T-helper 1 cell (primary cell): Measurements from ENCODE around the gene SDK1.
"Not testable (repeated sequence)": the region's sequence is repeated elsewhere in the genome, so short reads cannot be mapped to it uniquely, and the experiment has no call there.

Experiments used
- DNase-seq, 5 donors: peaks; one replicate each; pipeline ENCODE4 v3.0.0-alpha.2; 2012 to 2020

SDK1 gene

DNA sequence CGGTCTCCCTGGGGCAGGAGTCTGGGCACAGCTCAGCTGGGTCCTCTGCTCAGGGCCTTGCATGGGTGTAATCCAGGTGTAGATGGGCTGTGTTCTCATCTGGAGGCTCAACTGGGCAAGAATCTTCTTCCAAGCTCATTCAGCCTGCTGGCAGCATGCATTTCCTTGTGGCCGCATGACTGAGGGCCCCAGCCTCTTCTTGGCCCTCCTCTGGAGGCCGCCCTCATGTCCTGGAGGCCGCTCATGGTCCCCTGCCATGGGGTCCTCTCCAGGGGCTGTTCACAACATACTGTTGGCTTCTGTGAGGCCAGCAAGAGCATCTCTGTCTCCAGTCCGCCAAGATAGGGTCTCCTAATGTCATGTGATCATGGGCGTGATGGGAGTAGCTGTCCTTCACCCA, 943.6 kb downstream of the SDK1 start:
- no peak for DNase-seq

DNA sequence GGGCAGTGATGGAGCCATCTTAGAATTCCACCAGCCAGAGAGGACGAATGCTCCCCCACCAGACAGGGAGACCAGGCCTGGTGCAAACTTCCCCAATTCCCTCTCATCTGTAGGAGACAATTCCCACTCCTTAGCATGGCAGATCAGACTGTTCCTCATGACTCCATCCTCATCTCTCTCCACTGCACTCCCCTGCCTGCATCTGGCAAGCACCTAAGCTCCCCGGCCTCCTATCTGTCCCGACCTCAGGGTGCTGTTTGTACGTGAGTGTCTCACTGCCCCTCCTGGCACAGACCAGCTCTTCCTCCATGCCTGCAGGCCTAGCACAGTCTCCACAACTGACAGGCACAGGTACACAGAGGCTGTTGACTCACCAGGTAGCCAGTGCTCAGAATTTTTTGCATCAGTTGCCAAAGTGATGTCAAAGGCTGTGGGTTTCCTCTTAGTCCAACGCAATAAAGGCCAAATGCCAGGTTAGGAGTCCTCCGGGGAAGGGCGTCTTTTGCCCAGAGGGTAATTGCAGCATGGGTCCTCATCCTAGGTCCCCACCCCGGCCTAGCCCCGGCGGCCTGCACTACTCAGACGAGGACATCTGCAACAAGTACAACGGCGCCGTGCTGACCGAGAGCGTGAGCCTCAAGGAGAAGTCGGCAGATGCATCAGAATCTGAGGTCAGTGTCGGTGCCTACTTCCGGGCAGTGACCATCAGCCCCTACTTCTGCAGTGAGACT, 944.2 kb downstream of the SDK1 start:
- no peak for DNase-seq

DNA sequence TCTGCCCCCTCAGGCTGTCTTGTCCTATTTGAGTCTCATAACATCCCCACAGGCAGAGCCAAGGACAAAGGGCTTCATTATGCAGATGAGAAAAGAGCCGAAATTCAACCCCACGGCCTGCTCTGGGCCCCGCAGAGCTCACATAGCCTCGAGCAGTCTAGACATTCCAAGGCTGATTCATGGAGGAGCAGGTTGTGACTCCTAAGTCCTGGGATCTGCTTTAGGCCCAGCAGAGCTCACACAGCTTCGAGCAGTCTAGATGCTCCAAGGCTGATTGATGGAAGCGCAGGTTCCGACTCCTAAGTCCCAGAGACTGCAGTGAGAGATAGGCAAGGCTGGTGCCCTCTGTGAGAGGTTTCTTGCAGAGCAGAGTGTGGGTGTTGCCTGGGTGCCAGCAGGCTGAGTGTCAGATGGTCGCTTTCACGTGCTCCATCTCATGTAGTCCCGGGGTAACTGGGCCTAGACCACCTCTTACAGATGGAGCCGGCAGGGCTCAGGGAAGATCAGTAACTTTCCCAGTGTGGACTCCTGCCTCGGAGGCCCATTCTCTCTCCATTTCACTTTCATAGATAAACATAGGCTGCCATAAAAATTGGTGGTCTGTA, 944.9 kb downstream of the SDK1 start:
- DNase-seq, result no peak

DNA sequence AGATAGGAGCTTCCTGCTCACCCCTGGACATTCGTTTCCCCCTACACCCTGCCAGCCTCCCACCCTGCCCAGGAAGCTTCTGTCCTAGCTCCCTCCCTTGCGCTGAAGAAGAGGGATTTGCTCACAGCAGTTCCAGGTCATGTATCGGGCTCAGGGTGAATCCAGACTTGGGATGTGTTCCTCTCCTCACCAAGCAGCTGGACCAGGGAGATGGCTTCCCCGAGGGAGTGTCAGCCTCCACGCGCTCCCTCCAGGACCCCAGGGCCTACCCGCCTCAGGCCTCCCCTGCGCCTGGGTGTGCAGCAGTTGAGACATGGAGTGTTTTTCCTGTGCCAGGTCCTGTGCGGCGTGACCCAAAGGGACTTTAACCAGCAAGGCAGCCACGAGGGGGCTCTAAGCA, 945.5 kb downstream of the SDK1 start:
- no peak for DNase-seq

DNA sequence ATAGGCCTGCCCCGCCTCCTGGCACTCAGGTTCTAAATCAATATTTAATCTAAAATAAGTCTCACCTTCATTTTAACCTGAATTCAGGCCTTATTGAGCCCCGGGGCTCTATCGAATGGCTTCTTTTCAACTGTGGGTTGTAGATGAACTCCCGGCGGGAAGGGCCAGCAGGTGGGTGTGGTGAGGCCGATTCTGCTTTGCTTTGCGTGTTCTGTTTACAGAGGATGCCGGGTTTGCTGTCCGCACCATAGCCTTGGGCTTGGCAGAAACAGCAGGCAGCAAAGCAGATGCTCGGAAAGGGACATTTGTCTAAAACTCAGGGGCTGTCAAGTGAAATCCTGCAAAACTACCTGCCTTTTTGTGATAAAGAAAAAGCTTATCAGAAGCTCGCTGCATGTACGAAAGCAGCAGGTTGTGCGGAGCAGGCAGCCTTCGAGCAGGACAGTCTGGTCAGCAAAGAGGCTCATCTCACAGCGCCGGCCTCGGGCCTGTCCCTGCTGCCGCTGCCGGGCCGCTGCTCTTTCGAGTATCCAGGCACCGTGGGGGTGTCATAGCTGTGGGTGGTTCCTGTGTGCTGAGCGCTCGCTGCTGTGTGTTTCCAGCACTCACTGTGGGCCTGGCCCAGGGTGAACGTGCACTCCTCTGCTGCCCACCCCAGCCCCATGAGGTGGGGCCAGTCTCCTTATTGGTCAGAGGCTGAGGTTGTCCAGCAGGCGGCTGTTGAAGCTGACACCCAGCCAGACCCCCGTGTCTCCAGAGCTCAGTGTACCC, 946.2 kb downstream of the SDK1 start:
- DNase-seq, result no peak

DNA sequence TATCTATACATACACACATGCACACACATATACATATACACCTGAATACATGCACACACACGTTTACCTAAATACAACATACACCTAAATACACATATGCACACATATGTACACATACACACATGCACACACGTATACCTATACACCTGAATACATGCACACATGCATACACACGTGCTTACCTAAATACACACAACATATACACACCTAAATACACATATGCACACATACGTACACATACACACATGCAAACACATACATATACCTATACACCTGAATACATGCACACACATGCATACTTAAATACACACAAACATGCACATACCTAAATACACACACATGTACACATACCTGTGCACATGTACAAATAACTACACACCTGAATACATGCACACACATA, 947.2 kb downstream of the SDK1 start:
- no peak for DNase-seq

DNA sequence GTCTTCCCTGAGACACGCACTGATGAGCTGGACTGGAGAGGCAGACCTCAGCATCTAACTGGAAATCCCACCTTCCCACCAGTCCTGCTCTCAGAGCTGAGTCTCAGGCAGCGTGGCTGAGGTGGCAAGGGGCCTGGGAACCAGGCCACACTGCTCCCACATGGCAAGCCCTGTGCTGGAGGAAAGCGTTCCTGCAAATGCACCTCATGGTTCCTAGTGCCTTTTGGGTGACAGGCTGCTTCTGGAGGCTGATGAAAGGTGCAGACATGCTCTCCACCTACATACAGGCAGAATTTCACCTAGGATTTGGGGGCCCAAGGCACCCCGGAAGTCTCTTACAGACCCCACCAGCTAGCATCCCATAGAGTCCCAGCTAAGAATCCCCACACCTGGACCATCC, 948.2 kb downstream of the SDK1 start:
- no peak for DNase-seq

DNA sequence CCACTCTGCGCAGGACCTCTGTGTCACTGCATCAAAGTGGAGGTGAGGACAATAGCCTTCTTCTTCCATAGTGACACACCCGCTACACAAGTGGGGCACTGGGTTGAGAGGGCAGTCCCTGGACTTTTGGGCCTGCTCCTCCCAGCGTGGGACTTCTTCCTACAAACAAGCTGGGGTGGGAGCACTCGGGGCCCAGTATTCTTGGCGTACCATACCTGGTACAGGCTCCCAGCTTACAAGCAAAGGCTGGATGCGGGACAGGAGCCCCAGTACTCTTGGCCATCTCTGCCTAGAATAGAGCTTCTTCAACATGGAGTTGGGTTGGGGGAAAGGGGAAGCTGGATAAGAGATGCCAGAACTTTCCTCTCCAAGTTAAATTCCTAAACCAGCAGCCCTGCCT, 954.3 kb downstream of the SDK1 start:
- no peak for DNase-seq

DNA sequence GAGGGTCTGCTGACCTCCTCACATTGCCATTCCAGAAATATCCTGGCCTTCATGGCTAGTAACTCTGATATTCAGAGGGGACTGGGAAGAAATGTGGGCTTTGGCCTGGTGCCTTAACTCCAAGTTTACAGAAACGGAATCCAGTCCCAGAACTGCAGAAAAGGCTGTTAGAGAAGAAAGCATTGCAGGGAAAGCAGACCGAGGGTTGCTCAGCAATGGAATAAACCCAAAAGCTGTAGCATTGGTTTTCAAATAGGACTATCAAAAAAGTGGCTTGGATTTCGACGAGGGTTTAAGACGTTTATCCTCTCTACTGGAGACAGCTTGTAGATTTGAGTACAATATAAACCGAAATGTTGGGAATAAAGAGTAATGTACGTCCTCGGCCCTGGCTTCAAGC, 955.2 kb downstream of the SDK1 start:
- no peak for DNase-seq

DNA sequence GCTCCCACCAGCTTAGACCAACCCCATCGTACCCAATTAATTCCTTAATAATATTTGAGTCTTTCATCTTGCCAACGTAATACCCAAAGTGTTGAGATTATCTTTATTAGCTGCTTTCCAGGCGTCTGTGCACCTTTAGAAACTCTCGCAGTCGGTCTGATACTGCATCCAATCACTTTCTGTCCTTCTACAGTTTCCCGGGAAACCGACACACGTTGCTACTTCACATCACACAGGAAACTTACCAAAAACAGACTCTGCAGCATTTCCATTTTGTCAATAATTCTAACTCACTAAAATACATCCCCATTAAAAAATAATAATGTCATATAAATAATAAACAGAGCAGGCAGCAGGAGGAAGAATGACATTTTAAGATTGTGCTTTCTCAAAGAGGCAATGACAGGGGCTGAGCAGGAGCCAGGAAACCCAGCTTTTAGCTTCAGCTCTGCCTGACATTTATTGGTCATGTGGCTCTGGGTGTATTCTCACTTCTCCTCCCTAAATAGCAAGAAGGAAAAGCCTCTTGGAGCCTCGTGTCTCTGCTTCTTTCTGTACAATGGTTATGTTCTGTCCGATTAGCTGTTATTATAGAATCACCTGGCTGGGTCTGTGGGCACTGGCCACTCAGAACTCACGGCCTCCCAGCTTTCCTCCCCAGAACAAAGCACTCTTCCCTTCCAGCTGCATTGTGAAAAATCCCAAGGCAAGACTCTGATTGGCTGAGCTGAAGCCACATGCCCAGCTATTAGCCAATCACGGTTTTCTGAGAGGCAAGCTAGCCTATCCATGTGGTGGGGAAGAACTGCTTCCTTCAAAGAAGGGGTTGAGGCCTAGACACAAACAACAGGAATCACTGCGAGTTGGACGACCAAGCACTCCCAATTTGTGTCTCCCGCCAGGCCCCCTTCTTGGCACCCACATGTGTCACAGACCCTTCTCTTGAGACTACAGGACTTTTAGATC, 956.4 kb downstream of the SDK1 start:
- no peak for DNase-seq

DNA sequence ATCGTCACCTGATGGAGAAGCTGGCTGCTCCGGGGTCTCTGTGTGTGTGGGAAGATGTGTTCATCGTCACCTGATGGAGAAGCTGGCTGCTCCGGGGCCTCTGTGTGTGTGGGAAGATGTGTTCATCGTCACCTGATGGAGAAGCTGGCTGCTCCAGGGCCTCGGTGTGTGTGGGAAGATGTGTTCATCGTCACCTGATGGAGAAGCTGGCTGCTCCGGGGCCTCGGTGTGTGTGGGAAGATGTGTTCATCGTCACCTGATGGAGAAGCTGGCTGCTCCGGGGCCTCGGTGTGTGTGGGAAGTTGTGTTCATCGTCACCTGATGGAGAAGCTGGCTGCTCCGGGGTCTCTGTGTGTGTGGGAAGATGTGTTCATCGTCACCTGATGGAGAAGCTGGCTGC, 959.1 kb downstream of the SDK1 start:
- DNase-seq, result not testable (repeated sequence)

DNA sequence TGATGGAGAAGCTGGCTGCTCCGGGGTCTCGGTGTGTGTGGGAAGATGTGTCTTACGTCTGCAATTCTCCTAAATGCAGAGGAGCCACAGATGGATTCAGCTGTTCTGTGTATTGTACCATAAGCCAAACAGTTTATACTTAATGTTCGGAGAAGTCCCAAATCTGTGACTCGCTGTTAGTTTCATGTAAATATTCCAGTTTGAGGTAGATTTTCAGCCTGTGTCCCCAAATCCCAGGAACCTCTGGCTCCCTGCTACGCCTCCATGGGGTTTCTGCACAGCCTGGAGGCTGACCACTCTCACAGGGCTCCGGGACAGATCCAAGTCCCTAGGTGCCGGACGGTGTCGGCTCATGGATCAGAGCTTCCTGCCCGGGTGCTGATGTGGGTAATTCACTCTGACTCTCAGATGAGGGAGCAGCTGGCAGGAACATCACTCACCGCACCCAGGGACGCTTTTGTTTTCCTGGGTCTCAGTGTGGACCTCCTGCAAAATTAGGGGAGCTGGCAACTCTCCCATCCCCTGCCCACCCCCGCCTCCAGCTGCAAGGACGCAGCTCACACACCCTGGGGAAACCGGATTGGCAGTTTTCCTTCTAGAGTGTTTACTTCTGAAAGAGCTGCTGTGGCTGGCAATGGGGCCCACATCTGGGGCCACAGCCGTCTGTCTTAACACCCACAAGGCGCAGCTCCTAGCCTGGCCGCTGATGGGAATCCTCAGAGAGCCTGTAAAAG, 960.0 kb downstream of the SDK1 start:
- no peak for DNase-seq

DNA sequence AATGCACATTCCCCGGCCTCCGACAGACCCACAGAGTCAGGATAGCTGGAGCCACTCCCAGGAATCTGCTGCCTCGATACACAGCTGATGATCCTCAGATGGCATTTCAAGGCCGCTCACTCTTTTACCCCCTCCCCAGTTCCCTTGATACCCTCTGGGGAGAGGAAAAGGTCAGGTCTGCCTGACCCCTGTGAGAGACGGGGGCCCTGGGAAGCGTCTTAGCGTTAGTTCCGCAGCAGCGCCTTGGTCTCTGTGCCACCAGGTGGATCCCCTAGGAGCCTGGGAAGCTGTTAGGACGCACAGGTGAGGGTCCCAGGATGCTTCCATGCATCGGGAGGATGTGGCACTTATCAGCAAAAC, 960.5 kb downstream of the SDK1 start:
- no peak for DNase-seq

DNA sequence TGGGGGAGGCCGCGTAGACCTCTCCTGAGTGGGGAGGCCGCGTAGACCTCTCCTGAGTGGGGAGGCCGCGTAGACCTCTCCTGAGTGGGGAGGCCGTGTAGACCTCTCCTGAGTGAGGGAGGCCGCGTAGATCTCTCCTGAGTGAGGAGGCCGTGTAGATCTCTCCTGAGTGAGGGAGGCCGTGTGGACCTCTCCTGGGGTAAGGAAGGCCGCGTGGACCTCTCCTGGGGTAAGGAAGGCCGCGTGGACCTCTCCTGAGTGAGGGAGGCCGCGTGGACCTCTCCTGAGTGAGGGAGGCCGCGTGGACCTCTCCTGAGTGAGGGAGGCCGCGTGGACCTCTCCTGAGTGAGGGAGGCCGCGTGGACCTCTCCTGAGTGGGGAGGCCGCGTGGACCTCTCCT, 963.2 kb downstream of the SDK1 start:
- DNase-seq, result not testable (repeated sequence)

DNA sequence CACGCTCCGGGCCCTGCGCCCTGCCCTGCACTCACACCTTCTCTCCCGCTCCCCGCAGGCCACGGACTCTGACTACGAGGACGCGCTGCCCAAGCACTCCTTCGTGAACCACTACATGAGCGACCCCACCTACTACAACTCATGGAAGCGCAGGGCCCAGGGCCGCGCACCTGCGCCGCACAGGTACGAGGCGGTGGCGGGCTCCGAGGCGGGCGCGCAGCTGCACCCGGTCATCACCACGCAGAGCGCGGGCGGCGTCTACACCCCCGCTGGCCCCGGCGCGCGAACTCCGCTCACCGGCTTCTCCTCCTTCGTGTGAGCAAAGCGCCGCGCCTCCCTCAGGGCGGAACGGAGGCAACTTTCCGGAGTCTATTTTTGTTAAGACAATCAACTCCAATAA, 964.0 kb downstream of the SDK1 start:
- DNase-seq, result no peak

DNA sequence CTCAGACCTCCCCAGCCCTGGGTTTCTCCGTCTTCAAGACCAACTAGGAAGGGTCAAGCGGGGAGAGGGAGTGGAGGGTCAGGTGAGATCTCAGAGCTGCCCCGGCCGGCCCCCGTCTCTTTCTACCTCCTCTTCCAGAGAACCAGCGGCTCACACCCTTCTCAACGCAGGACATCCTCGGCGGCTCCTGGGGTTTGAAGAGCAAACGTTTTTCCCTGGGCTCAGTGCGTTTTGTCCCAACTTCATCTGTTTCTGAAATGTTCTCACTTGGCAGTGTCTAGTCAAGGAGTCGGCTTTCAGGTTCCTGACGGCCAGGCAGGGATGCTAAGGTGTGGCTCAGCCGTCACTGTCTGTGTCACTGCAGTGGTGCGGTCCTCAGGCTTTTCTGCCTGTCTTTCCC, 964.6 kb downstream of the SDK1 start:
- no peak for DNase-seq

DNA sequence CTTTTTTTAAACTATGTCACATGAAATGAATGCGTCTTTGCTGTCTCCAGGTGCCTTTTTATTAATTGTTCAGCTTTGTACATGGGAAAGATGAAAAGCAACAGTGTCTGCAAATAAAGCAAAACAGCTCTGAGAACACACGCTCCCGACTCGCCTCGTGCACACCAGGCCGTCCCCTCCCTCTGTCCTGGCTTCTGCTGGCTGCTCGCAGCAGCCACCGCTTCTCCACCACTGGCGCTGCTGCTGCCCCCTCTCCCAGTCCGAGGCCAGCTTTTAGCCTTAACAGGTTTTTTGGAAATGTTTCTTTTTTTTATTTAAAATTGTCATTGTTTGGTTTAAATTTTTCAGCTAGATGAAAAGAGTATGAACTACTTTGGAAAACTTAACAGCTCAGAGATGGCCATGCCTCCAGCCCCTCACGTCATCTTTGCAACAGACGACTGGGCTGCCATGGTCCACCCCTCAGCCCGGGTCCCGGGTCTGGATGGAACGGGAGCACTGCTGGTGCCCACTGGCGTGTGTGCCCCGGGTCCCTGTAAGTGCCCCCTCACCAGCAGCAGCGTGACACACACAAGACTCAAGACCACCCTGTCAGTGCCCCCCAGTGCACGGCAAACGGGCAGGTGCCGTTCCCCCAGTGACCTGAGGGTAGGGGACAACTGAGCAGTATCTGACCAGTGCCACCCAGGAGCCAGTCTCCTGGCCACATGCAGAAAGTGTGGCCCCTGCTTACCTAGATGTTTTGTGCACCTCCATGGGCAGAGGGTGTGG, 965.4 kb downstream of the SDK1 start:
- DNase-seq, result no peak

DNA sequence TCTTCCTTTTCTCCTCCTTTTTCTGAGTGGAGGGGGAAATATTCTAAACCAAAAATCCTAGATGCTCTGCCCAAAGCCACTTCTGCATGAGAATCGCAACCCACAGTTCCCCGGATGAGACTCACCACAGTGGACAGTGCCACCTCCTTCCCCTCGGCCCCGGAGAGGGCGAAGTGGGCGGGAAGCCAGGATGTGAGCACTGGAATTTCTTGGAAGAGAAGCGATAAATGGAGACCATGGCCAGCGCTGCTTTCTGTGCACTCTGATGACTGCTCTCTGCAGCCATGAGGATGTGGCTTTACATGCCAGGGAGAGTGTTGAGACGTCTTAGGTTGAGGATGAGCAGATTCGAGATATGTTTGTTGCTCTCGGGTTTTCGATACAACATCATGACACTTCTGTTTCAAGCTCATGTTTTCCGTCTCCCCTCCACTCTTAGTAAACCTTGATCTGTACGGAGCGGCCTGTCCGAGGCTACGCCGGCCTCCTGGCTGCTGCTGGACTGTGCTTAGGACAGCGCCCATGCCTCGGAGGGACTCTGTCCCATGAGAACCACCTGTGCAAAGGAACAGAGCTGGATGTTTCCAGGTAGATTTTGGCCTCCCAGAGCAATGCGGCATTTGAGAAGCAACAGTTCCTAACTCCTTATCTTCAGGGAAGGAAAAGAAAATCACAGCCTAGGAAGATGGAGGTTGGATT, 966.4 kb downstream of the SDK1 start:
- no peak for DNase-seq

DNA sequence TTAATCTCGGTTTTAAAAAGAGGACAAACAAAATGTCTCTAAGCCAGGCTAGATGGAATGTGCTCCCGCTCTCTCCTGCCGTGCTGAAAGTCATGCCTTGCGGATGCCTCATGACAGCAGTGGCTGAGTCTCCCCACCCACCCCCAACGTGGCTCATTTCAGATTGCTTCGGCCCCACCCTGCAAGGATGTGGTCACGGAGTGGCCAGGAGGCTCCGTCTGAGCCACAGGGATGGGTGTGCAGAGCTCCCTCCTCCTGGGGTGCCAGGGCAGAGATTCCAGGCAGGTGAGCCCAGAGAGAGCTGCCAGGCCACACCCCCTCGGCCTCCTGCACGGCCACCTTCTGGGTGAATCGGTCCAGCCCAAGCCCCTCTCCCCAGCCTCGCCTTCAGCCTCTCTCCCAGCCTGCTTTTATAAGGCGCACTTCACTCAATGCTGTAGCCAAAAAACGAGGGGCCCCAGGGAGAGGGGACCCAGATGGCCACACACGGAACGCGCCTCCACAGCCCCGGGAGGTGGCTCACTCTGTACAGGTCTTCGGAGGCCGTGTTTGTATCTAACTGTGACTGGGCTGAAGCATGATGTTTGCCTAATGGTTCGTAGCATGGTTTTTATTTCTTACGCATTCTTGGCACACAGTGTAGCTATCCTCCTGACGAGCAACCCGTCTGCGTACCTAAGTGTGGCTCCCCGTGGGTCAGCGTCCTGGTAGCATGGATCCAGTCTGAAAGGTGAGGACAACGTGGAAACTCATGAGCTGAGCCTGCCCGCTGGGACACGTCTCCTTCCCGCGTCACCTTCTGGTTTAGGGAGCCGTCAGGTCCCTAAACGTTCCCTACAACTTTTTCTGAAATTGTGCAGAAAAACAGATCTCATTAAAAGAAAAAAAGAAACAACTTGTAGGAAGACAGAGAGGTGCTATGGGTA, 967.3 kb downstream of the SDK1 start:
- DNase-seq, result no peak

DNA sequence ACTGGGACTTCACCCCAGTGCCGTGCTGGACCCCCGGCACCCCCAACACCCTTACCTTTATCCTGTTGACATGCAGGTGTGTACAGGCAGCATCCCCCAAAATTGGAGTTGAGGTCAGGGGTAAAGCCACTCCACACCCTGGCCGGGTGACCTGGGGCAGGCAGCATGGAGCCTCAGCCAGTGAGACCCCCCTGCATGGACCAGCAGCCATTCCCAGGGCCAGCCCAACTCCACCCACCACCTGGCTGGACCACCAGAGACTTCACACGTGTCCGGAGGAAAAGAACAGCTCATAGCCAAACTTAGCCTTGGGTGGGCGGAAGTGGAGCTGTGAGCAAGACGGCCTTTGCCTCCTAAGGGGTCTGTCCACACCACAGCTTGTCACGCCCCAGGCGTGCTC, 968.0 kb downstream of the SDK1 start:
- no peak for DNase-seq
